ENCODE results near the gene PBX4.

- no peak for TF ChIP-seq CTCF (IDR thresholded peaks at IDR 0.05; ENCODE audit: low read depth, low read length)
- no peak for TF ChIP-seq MYC (IDR thresholded peaks at IDR 0.05; ENCODE audit: low read depth, low read length)
- TF ChIP-seq POLR2A (IDR thresholded peaks at IDR 0.05; ENCODE audit: extremely low read depth, insufficient read length): no peak
Observed at GRCh38 chr19:19550972-19551852, 67.3 kb downstream of the PBX4 start.

Data from NB4 (cell line).